ENCODE data around the gene PAK5. TPM values are rescaled to one million over a fixed set of nuclear protein-coding genes. Genes with fewer than 3 reads are reported as not detected.

Gene PAK5
- total RNA-seq = not detected in 2 replicates

GRCh38 chr20:9838378-9839295 lies at the start of gene PAK5:
Gene PAK5 (minus strand): TSS chr20:9839076. CDS start chr20:9644328, 194,748 bp downstream.

GRCh38 chr20:9514461-9515213 lies 324.2 kb downstream of the PAK5 start, which contains the start of gene LAMP5:
Gene LAMP5 (plus strand): TSS chr20:9514590. CDS start chr20:9514853, 263 bp downstream.

Other genes with a start within 250 kb of the PAK5 start
- 1.6 and 3.3 TPM in 2 replicates for gene ANKEF1, start 195.9 kb upstream of the PAK5 start, total RNA-seq